GM12801 (cell line): ENCODE data around the gene PSG6.
"Not testable (repeated sequence)": the region's sequence is repeated elsewhere in the genome, so short reads cannot be mapped to it uniquely, and the experiment has no call there.

Experiments
- TF ChIP-seq, protein P1 (sequence below): IDR thresholded peaks from one replicate; pipeline ENCODE4 v1.5.1; 2011; ENCODE audit warnings: control low read depth; ENCODE audit not compliant: insufficient read length; ENCODE audit errors: extremely low read depth

PSG6 gene

GRCh38 chr19:42917634-42918033 is at the start of gene PSG6:
Gene PSG6 (minus strand): TSS chr19:42917894. CDS start chr19:42917792, 102 bp downstream.
- TF ChIP-seq, protein P1, sequence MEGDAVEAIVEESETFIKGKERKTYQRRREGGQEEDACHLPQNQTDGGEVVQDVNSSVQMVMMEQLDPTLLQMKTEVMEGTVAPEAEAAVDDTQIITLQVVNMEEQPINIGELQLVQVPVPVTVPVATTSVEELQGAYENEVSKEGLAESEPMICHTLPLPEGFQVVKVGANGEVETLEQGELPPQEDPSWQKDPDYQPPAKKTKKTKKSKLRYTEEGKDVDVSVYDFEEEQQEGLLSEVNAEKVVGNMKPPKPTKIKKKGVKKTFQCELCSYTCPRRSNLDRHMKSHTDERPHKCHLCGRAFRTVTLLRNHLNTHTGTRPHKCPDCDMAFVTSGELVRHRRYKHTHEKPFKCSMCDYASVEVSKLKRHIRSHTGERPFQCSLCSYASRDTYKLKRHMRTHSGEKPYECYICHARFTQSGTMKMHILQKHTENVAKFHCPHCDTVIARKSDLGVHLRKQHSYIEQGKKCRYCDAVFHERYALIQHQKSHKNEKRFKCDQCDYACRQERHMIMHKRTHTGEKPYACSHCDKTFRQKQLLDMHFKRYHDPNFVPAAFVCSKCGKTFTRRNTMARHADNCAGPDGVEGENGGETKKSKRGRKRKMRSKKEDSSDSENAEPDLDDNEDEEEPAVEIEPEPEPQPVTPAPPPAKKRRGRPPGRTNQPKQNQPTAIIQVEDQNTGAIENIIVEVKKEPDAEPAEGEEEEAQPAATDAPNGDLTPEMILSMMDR = not testable (repeated sequence)

GRCh38 chr19:42965176-42965575 is 47.5 kb upstream of the PSG6 start:
- TF ChIP-seq, protein P1 = no peak

GRCh38 chr19:42961119-42961518 is 43.4 kb upstream of the PSG6 start:
- TF ChIP-seq, protein P1 = no peak

- TF ChIP-seq, protein P1 = no peak
Observed at GRCh38 chr19:42942187-42942789, 24.6 kb upstream of the PSG6 start.

DNA sequence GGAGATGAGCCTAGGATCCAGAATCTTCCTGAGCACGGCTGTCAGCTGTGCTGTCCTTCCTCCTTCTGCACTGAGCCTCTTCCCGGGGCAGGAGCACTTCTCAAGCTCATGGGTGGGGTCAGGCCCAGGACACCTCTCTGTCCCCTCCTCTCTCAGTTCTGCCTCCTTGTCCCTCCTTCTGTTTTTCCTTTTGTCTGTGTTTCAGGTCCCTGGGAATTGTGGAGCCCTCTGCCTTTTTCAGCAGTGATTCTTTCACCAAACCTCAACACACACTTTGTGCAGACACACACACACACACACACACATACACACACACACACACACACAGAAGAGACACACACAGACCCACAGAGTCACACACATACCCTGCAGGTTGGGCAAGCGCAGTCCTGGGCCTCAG is 19.4 kb upstream of the PSG6 start, which contains the start of gene PSG7:
Gene PSG7, minus strand, starts transcription at position 101 of the 400 bp plus-strand sequence. CDS start 131 bp downstream, outside the sequence.
- TF ChIP-seq, protein P1 = not testable (repeated sequence)

GRCh38 chr19:42928896-42929295 is 11.2 kb upstream of the PSG6 start:
- TF ChIP-seq, protein P1 = no peak

DNA sequence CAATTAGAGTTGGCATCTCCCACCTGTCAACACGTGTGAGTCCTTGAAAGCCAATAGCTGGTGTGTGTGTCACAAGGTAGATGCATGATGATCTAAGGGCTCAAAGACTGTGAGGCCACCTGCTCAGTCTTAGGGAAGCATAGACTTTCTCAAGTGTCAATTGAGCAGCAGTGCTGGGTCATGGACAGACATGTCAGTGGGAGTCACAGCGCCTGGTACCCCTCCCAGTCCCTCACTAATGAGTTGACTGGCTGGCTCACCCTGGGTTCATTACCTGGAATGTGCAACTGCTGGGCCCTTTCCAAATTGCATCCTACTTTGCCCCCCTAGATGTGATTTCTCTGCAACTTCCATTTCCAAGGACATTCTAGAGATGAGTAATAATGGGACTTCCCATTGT is 9.1 kb upstream of the PSG6 start:
- TF ChIP-seq, protein P1 = no peak
